Hematopoietic multipotent progenitor cell (in vitro differentiated cells): ENCODE measurements around the gene GLO1. TPM values are rescaled to one million over a fixed set of nuclear protein-coding genes. Genes with fewer than 3 reads are reported as not detected.
A peak's percentile ranks its signal among the peaks of the same experiment; 100 is the strongest.

Experiments
- DNase-seq, 3 donors: peaks; one replicate each; pipeline ENCODE4 v3.0.0-alpha.2; 2011 to 2015; ENCODE audit warnings: low read depth in 2 of 3, low spot score in 2 of 3
- total RNA-seq: library from RNA; depleted of rRNA; stranded (reverse); fragments of >200 nt; gene quantifications from one replicate; pipeline ENCODE4 v1.2.3, GENCODE V29; 2012

The GLO1 gene
- total RNA-seq, 1 donor: 28.8 TPM

GRCh38 chr6:38673397-38674165 is 29.4 kb downstream of the GLO1 start:
- peak in 2 of 3 donors; percentile 47 to 61 for DNase-seq

GRCh38 chr6:38671885-38672467 is 31.0 kb downstream of the GLO1 start:
- DNase-seq: peak; percentile 10 to 60 (median 36)

- no peak for DNase-seq
Observed at GRCh38 chr6:38658418-38659167, 44.4 kb downstream of the GLO1 start.

- no peak for DNase-seq
Observed at GRCh38 chr6:38656896-38657295, 46.0 kb downstream of the GLO1 start.

- DNase-seq: no peak
Observed at GRCh38 chr6:38654263-38654662, 48.7 kb downstream of the GLO1 start.

- no peak for DNase-seq
Observed at GRCh38 chr6:38651121-38651784, 51.7 kb downstream of the GLO1 start.

GRCh38 chr6:38650207-38650752 is 52.7 kb downstream of the GLO1 start:
- DNase-seq: no peak

GRCh38 chr6:38649744-38650143 is 53.2 kb downstream of the GLO1 start:
- DNase-seq: no peak

- DNase-seq: no peak
Observed at GRCh38 chr6:38648629-38649028, 54.3 kb downstream of the GLO1 start.

- no peak for DNase-seq
Observed at GRCh38 chr6:38646166-38646878, 56.6 kb downstream of the GLO1 start.

- DNase-seq: no peak
Observed at GRCh38 chr6:38644951-38645350, 58.0 kb downstream of the GLO1 start.

- peak in 1 of 3 donors; percentile 7 for DNase-seq
Observed at GRCh38 chr6:38640216-38640909, 62.6 kb downstream of the GLO1 start.

- peak; percentile 85 to 87 (median 87) for DNase-seq
Observed at GRCh38 chr6:38639498-38640215, 63.3 kb downstream of the GLO1 start, which contains the start of gene BTBD9. Gene BTBD9, minus strand, starts transcription at chr6:38639929.

- peak in 2 of 3 donors; percentile 37 to 50 for DNase-seq
Observed at GRCh38 chr6:38638941-38639497, 63.9 kb downstream of the GLO1 start.

- no peak for DNase-seq
Observed at GRCh38 chr6:38637756-38638155, 65.2 kb downstream of the GLO1 start.

GRCh38 chr6:38636027-38636426 is 66.9 kb downstream of the GLO1 start:
- DNase-seq: no peak

- no peak for DNase-seq
Observed at GRCh38 chr6:38634518-38634917, 68.4 kb downstream of the GLO1 start.

GRCh38 chr6:38632490-38632889 is 70.5 kb downstream of the GLO1 start:
- DNase-seq: no peak
